Renal pelvis (tissue), 4 donors: Measurements from ENCODE around the gene SAMD10. TPM values are rescaled to one million over a fixed set of nuclear protein-coding genes. Genes with fewer than 3 reads are reported as not detected.
"Not testable (repeated sequence)": the region's sequence is repeated elsewhere in the genome, so short reads cannot be mapped to it uniquely, and the experiment has no call there.

Source experiments
- DNase-seq: peaks from one replicate; pipeline ENCODE4 v3.0.0-alpha.2; 2013
- polyA plus RNA-seq, 3 donors: library from polyadenylated mRNA; unstranded; fragments of 120-200 nt; gene quantifications; one replicate each; pipeline ENCODE4 v1.2.1, GENCODE V29; 2013; ENCODE audit not compliant: insufficient read length in 3 of 3

The SAMD10 gene
- polyA plus RNA-seq, 3 donors = 10.0 to 12.0 (median 11.1) TPM

DNA sequence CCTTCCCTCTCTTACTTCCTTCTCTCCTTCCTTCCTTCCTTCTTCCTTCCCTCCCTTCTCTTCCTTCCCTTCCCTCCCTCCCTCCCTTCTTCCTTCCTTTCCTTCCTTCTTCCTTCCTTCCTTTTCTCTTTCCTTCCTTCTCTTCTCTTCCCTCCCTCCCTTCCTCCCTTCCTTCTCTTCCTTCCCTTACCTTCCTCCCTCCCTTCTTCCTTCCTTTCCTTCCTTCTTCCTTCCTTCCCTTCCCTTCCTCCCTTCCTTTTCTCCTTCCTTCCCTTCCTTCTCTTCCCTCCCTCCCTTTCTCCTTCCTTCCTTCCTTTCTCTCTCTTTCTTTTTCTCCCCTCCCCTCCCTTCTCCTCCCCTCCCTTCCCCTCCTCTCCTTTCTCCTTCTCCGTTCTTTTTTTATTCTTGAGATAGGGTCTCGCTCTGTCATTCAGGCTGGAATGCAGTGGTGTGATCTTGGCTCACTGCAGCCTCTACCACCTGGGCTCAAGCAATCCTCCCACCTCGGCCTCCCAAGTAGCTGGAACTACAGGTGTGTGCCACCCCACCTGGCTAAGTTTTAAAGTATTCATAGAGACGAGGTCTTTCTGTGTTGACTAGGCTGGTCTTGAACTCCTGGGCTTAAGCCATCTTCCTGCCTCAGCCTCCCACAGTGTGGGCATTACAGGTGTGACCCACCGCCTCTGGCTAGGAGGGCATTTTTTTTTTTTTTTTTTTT lies 8.6 kb downstream of the SAMD10 start:
- DNase-seq = no peak

DNA sequence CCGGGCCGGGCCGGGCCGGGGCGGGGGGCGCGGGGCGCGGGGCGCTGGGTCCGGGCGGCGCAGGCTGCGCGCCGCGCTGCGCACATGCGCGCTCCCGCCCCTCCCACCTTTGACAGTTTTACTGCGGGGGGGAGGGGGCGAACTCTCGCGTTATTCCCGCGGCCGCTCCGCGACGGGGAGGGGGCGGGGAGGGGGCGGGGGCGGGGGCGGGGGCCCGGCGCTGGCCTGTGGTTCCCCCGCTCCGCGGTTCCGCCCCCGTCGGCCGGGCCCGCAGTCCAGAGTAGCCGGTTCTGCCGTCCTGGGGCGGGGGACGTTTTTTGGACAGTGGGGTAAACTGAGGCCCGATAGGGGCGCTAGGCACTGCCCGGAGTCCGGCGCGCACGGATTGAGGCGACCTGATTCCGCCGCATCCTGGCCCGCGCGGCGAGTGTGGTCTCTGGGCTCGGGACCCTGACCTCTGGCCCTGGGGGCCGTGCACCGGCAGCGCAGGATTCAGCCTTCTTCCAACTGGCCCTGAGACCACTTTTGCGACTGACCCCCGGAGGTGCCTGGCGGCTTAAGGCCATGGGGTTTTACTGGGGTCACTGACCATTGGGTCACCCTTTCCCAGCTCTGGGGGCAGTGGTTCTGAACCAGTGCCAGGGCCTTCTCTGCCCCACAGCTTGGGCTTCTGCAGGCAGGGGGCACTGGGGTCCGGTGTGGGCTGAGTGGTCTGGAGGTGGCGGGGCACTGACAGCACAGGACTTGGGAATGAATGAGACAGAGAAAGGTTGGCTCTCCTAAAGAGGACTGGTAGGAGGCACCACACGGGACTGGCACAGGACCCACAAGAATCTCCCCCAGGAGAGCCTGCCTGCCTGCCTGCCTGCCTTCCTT lies 9.4 kb downstream of the SAMD10 start, which contains the start of gene ZNF512B:
TSS of gene ZNF512B (minus strand) at position 93 of the 876 bp plus-strand sequence. CDS start 1,980 bp downstream, outside the sequence.
- DNase-seq = no peak

DNA sequence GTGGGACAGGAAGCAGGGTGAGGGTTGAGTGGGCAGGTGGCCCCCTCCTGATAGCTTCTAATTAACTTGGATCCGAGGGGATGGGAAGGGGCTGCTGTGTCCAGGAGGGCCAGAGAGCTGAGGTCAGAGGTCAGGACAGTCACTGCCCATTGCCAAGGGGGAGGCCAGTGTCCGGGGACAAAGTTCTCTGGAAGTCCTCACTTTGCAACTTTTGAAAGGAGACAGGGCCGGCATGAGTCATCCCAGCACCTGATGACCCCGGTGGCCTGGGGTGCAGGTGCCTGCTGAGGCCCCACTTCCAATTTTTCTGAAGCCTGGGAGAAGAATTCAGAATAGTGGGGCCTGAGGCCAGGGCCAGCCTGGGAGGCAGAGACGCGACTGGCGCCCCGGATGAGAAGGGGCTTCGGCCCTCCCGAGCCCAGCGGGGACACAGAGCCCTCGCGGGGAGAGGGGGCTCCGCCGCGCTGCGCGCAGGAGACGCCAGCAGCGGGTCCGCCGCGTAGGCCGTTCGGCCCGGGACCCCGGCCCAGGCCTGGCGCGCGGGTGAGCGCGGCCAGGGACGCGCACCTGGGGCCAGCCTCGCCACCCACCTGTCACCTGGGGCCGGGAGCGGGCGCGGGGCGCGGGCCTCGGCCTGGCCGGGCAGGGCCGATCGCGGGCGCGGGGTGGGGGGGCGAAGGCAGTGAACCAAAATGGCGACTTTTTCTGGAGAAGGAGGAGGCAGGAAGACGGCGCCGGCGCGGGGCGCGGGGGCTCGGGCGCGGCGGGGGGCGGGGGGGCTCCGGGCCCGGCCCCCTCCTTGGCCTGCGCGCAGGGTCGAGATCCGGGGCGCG lies 10.3 kb downstream of the SAMD10 start:
- no peak for DNase-seq

DNA sequence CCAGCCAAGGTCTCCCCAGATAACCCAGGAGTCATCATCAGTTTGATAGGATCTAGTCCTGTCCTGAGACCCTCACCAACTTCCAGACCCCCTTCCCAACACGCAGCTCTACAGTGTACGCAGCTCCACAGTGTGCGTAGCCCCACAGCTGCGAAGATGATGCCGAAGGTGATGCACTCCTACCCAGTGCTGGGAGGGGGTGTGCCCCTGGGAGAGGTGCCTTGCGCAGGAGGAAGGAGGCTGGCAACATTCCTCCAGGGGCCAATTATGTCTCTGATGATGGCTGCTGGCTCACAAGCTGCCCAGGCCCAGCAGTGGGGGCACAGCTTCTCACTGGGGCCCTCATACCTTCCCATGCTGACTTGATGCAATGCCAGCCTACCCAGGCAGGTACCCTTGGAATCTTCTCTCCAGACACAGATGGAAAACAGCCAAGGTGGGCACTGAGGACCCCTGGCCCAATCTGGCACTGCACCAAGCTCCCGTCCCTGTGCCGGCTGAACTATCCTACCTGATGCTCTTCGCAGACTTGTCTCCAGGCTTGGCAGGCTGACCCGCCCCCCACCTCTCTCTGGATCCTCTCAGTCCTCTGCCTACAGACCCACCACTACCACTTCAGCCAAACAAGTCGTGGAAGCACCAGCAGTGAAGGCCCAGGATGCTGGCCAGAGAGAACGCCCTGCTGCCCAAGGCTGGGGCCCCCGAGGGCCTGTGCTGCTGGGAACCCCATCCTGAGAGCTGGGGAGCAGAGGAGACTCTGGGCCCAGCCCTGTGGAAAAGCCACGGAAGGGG lies 11.1 kb downstream of the SAMD10 start:
- DNase-seq = no peak

DNA sequence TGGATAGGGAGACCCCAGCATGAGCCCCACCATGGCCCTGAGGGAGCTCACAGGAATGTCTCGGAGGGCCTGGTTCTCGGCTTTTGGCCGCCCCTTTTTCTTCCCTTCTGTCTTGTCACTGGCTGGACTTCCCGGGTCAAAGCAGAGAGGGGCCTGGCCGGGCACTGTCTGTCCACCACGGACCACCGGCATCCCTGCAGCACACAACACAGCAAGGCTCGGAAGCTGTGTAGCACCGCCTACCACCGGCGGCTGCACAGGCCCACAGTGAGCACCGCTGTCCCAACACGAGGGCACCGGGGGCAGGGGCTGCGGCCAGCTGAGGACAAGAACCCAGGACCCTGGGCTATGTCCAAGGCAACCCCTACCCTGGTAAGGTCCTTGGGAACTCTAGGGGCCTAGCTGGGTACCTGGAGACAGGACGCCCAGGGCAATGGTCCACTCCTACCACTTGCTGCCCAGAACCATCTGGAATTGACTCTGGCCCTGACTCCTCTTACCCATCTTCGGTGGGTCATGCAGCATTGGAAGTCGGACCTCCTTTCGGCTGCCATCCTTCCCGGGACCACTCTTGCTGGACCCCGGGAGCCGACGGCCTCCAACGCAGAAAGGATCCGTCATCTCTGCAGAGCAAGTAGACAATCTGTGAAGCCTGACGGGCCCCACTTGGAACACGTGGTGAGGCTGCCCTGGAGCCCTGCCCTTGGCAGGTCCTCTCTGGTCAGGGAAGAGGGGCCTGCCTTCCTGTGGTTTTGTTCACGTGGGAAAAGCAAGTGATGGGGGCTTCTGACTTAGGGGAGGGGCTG lies 11.9 kb downstream of the SAMD10 start:
- DNase-seq = no peak

DNA sequence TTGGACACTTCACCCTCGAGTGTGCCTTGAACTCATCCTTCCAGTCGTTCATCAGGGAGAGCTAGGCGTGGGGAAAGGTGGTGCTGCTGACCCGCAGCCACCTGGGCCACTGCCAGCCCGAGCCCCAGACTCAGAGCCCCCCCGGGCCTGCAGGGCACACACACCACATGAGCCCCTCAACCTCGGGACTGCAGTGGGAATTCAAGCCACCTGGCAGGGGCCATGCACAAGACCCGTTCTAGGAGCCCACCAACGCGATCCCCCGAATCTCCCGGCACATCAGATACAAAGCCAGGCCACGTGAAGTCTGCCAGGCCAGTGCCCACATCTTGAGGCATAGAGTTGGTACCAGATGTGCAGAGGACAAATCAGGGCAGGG lies 12.5 kb downstream of the SAMD10 start:
- no peak for DNase-seq

DNA sequence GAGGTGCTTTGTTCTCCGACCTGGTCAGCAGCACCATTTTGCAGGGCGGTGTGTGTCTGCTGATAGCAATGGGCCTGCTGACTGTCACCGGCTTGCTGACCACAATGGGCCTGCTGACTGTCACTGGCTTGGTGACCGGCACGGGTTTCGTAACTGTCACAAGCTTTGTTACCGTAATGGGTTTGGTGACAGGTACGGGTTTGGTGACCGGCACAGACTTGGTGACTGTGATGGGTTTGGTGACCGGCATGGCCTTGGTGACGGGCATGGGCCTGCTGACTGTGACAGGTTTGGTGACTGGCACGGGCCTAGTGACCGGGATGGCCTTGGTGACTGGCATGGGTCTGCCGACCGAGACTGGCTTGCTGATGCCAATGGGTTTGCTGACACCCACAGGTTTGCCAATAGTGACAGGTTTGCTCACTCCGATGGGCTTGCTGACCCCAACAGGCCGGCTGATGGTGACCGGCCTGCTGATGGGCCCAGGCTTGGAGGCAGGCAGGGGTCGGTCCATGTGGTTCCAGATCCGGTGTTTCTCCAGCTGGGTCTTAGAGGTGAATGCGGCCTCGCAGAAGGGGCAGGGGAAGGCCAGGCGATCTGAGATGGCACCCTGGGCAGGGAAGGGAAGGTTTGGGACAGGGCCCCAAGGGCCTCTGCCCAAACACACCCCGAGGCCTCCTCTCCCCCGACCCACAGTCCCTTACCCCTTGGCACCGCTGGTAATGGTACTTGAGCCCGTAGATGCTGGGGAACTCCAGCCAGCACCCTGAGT lies 13.1 kb downstream of the SAMD10 start:
- no peak for DNase-seq

DNA sequence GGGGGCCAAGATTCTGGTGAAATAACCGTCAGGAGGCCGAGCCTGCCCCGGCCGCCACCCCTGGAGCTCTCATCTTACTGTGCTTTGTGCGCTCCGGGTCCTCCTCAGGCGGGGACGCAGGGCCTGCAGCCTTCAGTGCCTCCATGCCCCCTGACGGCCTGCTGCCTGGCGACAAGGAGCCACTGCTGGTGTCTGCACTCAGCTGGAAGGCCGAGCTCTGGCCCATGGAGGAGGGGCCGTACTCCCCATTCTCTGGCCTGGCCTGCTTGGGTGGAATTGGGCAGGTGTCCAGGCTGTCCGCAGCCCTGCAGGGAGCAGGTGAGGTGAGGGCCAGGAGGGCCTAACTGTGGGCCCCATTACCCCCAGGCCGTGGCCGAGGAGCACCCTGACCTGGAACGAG lies 15.0 kb downstream of the SAMD10 start:
- DNase-seq = no peak

DNA sequence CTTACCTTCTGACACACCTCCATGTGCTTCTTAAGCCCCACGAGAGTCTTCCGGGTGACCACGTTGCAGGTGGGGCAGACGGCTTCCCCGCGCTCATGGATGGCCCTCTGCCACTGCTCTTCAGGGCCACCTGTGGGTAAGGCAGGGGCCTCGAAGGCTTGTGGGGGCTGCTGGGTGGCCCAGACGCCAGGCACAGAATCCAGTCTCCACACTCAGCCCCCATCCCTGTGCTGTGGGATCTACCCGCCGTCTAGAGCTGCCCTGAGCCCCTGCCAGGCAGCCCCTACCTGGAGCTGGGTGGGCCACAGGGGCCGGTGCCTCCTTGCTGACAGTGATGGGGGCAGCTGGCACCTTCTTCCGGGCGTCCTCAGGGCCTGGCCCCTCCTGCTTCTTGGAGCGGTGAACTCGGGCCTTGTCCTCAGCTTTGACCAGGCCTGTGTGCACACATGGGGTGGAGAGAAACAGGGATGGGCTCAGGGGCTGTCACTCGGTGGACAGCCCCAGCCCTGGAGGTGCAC lies 15.6 kb downstream of the SAMD10 start:
- DNase-seq = no peak

DNA sequence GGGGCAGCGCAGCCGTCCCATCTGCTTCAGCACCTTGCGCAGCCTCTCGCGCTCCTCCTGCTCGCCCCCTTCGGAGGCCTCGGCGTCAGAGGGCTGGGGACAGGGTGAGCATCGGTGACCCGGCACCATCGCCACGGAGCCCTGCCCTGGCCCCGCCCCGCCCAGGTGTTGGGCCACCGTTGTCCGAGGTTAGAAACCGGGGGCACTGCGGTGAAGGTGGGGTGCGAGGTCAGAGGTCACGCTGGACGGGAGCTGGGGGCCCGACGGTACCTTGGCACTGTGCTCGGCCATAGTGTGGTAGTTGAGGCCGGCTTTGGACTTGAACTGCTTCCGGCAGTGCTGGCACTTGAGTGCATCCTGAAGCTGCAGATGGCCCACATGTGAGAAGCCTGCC lies 16.1 kb downstream of the SAMD10 start:
- no peak for DNase-seq

DNA sequence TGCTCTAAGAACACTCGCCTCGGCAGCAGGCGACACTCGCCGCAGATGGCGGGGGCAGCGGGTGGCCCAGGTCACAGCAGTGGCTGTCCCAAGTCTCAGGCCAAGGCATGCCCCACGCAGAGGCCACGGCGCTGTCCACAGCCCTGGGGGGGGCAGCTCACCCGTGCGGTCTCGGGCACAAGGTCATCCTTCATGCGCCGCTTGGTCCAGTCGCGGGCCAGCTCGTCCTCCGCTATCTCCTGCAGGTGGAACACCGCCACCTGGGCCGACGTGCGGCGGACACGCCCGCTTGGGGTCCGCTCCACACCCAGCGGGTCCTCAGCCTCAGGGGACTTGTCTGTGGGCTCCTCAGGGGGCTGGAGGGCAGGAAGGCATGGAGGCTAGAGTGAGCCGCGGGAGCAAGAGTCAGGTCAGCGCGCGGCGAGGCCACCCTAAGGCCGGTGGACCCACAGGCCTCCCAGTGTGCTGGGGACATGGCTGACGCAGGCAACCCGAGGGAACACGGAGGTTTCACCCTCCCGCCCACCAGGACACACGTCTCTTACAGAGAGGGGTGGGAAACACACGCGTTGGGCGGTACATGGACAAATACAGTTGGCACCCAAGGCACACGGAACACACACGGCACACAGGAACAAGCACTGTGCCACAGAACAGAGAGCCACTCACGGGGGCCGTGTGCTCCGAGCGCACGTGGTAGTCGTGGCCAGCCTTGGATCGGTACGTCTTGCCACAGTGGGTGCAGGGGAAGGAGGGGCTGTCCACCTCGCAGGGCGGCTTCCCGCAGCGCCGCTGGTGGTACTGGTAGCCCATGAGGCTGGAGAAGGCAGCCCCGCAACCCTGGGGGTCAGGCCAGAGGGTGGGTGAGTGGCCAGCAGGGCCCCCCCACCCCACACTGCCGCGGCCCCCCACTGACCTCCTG lies 16.8 kb downstream of the SAMD10 start:
- DNase-seq = no peak

DNA sequence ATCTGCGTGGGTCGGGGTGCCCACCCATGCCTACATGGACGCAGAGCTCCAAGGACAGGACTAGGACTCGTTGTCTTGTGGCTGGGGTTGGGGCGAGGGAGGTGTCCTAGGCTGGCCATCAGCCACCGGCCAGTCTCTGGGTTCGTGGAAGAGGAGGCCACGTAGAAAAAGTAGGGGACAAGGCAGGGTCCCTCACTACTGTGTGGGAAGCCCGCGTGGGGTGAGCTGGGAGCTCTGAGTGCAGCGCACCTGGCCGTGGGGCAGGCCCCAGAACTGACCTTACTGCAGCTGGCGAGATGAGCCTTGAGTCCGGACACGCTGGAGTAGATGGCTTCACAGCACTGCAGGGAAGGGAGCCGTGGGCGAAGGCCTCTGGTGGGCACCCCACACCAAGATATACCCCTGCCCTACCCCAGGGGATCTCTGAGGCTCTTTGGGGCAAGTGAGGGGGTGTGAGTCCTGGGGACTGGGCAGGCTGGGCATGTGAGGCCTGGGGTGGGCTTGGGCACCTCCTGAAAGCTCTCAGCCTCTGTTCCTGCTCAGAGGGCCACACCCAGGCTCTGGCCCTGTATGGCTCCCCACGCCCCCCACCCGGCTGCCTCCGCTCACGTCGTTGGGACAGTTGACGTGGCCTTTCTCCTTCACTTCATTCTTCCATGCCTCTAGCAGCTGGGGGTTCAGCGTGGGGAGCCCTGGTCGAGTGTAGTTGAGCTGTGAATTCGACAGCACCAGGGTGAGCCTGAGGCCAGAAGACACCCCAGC lies 17.6 kb downstream of the SAMD10 start:
- no peak for DNase-seq

DNA sequence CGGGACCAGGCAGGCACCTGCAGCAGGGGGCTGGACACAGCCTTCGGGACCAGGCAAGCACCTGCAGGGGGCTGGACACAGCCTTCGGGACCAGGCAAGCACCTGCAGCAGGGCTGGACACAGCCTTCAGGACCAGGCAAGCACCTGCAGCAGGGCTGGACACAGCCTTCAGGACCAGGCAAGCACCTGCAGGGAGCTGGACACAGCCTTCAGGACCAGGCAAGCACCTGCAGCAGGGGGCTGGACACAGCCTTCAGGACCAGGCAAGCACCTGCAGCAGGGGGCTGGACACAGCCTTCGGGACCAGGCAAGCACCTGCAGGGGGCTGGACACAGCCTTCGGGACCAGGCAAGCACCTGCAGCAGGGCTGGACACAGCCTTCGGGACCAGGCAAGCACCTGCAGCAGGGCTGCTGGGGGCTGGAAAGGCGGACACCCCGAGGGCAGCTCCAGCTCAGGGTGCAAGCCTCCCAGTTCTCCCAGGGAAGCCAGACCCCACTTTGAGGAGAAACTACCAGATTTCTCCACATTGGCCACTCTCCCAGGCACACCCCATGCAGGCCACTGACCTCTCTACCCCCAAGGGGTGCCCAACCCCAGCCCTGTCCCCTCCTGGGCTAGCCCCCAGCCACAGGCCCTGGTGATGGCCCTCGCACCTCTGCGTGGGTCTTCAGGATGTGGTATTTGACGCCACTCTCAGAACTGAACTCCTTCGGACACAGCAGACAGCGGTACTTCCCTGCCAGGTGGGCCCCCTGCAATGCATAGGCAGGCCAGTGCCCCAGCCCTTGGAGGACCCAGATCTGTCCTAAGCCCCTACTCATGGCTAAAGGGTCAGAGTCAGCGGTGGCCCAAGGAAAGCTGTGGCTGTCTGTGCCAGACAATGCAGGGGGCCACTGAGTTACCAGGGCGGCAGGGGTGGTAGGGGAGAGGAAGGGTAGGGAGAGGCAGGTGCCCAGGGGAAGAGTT lies 18.5 kb downstream of the SAMD10 start:
- not testable (repeated sequence) for DNase-seq

DNA sequence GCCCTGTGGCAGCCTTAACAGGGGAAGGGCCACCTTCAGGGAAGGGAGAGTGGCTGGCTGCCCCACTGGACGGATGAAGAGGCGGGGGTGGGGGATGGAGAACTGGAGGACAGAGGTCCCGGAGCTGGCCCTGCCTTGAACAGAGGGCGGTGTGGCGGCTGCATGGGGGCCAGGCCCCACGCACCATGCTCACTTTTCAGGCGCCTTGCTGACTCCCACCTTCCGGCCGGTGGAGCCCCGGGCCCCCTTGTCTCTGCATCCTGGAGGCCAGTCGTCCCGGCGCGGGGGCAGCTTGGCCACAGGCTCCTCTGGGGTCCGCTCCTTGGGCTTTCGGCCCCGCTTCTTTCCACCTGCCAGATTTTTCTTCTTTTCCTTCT lies 19.8 kb downstream of the SAMD10 start:
- no peak for DNase-seq

DNA sequence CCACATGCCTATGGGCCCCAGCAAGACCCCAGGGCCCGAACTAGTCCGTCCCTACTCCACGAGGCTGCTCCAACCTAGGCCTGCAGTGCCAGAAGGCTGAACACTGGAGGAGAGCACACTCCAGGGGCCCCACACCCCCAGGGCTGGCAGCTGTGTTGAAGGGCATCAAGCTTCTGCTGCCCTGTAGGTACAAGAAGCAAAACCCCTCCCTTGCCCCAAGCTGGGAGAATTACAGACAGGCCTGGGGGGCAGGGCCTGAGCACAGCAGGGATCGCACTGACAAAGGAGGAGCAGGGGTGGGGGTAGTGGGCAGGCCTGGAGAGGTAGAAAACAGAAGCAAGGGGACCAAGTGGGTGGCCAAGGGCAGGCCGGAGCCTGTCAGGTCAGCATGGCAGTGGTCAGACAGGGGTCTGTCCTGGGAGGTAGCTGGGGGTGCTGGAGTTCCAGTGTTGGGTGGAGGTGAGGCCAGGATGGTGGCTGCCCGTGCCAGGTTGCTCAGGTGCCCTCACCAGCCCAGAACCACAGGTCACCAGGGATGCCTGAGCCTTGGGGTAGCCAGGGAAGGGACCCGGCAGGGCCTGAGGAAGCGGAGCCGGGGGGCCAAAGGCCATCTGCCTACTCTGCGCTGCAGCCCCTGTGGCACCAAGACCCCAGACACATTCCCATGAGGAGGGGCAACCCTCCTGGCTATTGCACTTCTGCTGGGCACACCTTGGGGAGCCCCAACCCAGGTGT lies 20.3 kb downstream of the SAMD10 start:
- DNase-seq = no peak

DNA sequence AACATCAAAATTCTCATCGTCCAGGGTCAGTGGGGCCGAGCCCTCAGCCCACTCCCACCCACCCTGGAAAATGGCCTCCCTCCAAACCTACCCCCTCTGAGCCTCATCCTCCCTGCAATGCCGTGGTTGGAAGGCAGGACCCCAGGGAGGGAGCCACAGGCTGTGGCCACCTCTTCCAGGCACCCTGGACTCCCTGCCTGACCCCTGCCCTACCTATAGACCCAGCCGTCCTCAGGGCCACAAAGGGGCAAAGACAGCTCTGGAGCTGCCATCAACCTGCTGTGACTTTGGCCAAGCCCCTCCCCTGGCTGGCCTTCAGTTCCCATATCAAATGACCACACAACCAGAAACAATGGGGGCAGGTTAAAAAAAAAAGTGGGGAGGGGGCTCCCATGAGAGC lies 21.0 kb downstream of the SAMD10 start:
- no peak for DNase-seq
